T-cell (primary cell): ENCODE data around the gene CFDP1. TPM values are rescaled to one million over a fixed set of nuclear protein-coding genes. Genes with fewer than 3 reads are reported as not detected.

Source experiments
- ATAC-seq, 4 experiments: fragments of 200-7000 bp in 3 of 4; fragments of 150-1000 bp in 1 of 4; cut with Tn5 transposase; replicated peaks in 1 of 4; 1 replicate in 3 of 4; 2 replicates in 1 of 4; pipeline ENCODE4 v1.10.0; 2021; ENCODE audit warnings: moderate library complexity in 3 of 4, mild to moderate bottlenecking in 2 of 4, moderate number of reproducible peaks in 1 of 4
- CTCF ChIA-PET, 2 donors: fragments of 300-600 bp; sonication (Branson Sonifier 250); formaldehyde crosslinking; loops; one replicate each; lab custom pipeline; 2022; ENCODE audit warnings: antibody characterized with exemption in 2 of 2; lab: Charles Lee
- POLR2A ChIA-PET, 2 donors: fragments of 300-600 bp; sonication (Branson Sonifier 250); formaldehyde crosslinking; loops; one replicate each; lab custom pipeline; 2022; ENCODE audit warnings: antibody characterized with exemption in 2 of 2; lab: Charles Lee
- DNase-seq, 35 experiments: peaks; one replicate each; pipeline versions ENCODE4 v3.0.0 to v3.0.0-alpha.2; 2013 to 2023
- H3K27ac ChIP-seq: one replicate; pipeline ENCODE4 v1.5.1; 2013; ENCODE audit warnings: low read length
- H3K27me3 ChIP-seq, 2 experiments: replicated peaks in 1 of 2; 1 replicate in 1 of 2; 2 replicates in 1 of 2; pipeline versions ENCODE4 v1.6.1 to v1.7.0; 2013; ENCODE audit warnings: low read length in 1 of 2, mixed read lengths in 1 of 2; ENCODE audit not compliant: control insufficient read depth in 2 of 2, insufficient read depth in 2 of 2; ENCODE audit errors: extremely low read depth in 1 of 2
- H3K36me3 ChIP-seq, 2 donors: 1 replicate in 1 of 2; 2 replicates in 1 of 2; pipeline versions ENCODE4 v1.6.1 to v1.7.0; 2013; ENCODE audit warnings: low read length in 1 of 2; ENCODE audit not compliant: control insufficient read depth in 2 of 2, insufficient read depth in 1 of 2; ENCODE audit errors: extremely low read depth in 1 of 2
- H3K4me1 ChIP-seq, 2 experiments: 1 replicate in 1 of 2; 2 replicates in 1 of 2; pipeline versions ENCODE4 v1.6.1 to v1.7.0; 2013; ENCODE audit warnings: low read length in 2 of 2, mixed read lengths in 1 of 2; ENCODE audit not compliant: insufficient read depth in 2 of 2, control insufficient read depth in 1 of 2; ENCODE audit errors: extremely low read depth in 1 of 2
- H3K4me3 ChIP-seq, 2 donors: 1 replicate in 1 of 2; 2 replicates in 1 of 2; pipeline versions ENCODE4 v1.5.1 to v1.7.0; 2013; ENCODE audit warnings: mild to moderate bottlenecking in 2 of 2, low read length in 1 of 2, moderate library complexity in 1 of 2; ENCODE audit not compliant: control insufficient read depth in 1 of 2; ENCODE audit errors: extremely low read depth in 1 of 2
- H3K9me3 ChIP-seq: 2 replicates; pipeline ENCODE4 v1.7.0; 2013
- H3K27ac Mint-ChIP-seq, 2 donors: one replicate each; pipeline ENCODE4 v1.8.0; 2020 to 2021; ENCODE audit warnings: mild to moderate bottlenecking in 2 of 2, mixed read lengths in 2 of 2
- H3K27me3 Mint-ChIP-seq, 2 donors: one replicate each; pipeline ENCODE4 v1.8.0; 2021 to 2022; ENCODE audit warnings: mixed read lengths in 2 of 2
- H3K36me3 Mint-ChIP-seq: one replicate; pipeline ENCODE4 v1.8.0; 2021; ENCODE audit warnings: mixed read lengths
- H3K4me1 Mint-ChIP-seq, 3 donors: one replicate each; pipeline ENCODE4 v1.8.0; 2020 to 2022; ENCODE audit warnings: mixed read lengths in 3 of 3, mild to moderate bottlenecking in 1 of 3
- H3K4me3 Mint-ChIP-seq, 3 donors: one replicate each; pipeline ENCODE4 v1.8.0; 2020 to 2022; ENCODE audit warnings: mild to moderate bottlenecking in 3 of 3, mixed read lengths in 3 of 3, moderate library complexity in 3 of 3
- H3K9me3 Mint-ChIP-seq, 3 donors: one replicate each; pipeline ENCODE4 v1.8.0; 2020 to 2022; ENCODE audit warnings: mixed read lengths in 3 of 3
- WGBS: methylation state at CpG from one replicate; pipeline ENCODE4 v1.1.5; 2013; ENCODE audit warnings: missing lambda C conversion rate; ENCODE audit not compliant: insufficient coverage; 5-methylcytosine and 5-hydroxymethylcytosine counted together
- total RNA-seq, 35 experiments: library from RNA in 6 of 35; stranded (reverse) in 6 of 35; fragments of 120-200 nt in 1 of 35; gene quantifications; one replicate each; pipeline versions ENCODE4 v1.2.1 to v1.2.4 and lab custom pipeline; 2013 to 2026

Gene CFDP1
- total RNA-seq, 5 donors from 2014 or later (not counting 1 experiment from before 2014, with no cell fraction given) = 30.8 to 36.5 (median 34.2) TPM

DNA sequence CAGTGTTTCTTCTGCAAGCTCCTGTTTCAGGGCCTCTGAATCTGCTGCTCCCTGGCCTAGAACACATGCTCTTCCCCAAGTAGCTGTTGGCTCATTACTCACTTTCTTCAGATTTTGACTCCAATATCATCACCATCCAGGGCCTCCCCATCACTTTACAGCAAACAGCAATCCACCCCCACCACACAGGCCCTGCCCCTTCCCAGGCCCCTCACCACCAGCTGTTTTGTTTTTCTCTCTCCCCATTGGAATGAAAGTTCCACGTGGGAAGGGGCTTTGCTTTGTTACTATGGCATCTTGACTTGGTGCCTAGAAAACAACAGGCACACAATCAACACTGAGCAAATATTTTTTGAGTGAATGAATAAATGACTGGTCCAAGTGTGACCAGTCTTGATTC is 27.1 kb upstream of the CFDP1 start:
- H3K27me3 ChIP-seq = no peaks in the 10 kb centered on the region
- ChIA-PET CTCF (no interaction called here), POLR2A (interaction anchor here in 1 of 2 donors (0.6 kb wide), 1 partner anchor 314 kb away, joined by 3 read pairs; no protein-coding TSS in a partner anchor)
- WGBS = no CpG with 5 or more reads among the region's 1 CpG
- H3K27me3 Mint-ChIP-seq = no peaks in the 10 kb centered on the region
- H3K27ac Mint-ChIP-seq = peak overlapping the region in 1 of 2 donors; percentile 39
- no peaks in the 10 kb centered on the region for H3K9me3 Mint-ChIP-seq
- H3K9me3 ChIP-seq = no peaks in the 10 kb centered on the region
- H3K4me1 ChIP-seq = peaks cover 9 to 41% of the 10 kb centered on the region in 2 experiments
- no peak overlapping the region for H3K27ac ChIP-seq
- no peaks in the 10 kb centered on the region for H3K36me3 ChIP-seq
- no peak for DNase-seq
- H3K4me3 Mint-ChIP-seq = peak overlapping the region in 2 of 3 donors; percentile 6 to 27
- H3K4me3 ChIP-seq = no peak overlapping the region
- peaks cover 8% of the 10 kb centered on the region for H3K36me3 Mint-ChIP-seq
- peaks cover 79 to 82% (median 80%) of the 10 kb centered on the region in 3 donors for H3K4me1 Mint-ChIP-seq
- no peak for ATAC-seq

GRCh38 chr16:75459691-75460090 is 26.4 kb upstream of the CFDP1 start:
- Mint-ChIP-seq H3K27ac (no peak overlapping the region), H3K9me3 (no peaks in the 10 kb centered on the region), H3K4me1 (peaks cover 81 to 83% (median 83%) of the 10 kb centered on the region in 3 donors), H3K4me3 (no peak overlapping the region), H3K27me3 (no peaks in the 10 kb centered on the region), H3K36me3 (peaks cover 8% of the 10 kb centered on the region)
- ATAC-seq = no peak
- CTCF ChIA-PET = interaction anchor here in 1 of 2 donors (0.5 kb wide), 1 partner anchor 9 kb away, joined by 3 read pairs; no protein-coding TSS in a partner anchor
- Histone ChIP-seq H3K27ac (no peak overlapping the region), H3K9me3 (no peaks in the 10 kb centered on the region), H3K27me3 (no peaks in the 10 kb centered on the region), H3K4me3 (no peak overlapping the region), H3K36me3 (no peaks in the 10 kb centered on the region), H3K4me1 (peaks cover 9 to 37% of the 10 kb centered on the region in 2 experiments)
- WGBS = 96% methylated on average over 4 of the region's 4 CpGs
- no peak for DNase-seq
- POLR2A ChIA-PET = no interaction called here

DNA sequence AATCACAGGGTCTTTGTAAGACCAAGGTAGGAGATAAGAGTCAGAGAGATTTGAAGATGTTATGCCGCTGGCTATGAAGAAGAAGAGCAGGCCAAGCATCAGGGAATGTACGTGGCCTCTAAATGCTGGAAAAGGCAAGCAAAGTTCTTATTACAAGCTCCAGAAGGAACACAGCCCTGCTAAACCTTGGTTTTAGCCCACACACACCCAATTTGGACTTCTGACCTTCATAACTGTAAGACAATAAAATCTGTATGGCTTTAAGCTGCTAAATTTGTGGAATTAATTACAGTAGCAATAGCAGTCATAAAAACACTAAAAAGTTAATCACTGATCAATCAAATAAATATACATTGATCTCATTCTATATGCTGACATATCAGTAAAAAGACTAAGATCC is 25.1 kb upstream of the CFDP1 start:
- no peak for ATAC-seq
- Mint-ChIP-seq H3K36me3 (peaks cover 8% of the 10 kb centered on the region), H3K27ac (no peak overlapping the region), H3K27me3 (no peaks in the 10 kb centered on the region), H3K4me3 (no peak overlapping the region), H3K9me3 (no peaks in the 10 kb centered on the region), H3K4me1 (peaks cover 89 to 91% (median 91%) of the 10 kb centered on the region in 3 donors)
- POLR2A ChIA-PET = interaction anchor here in 1 of 2 donors (0.5 kb wide), 1 partner anchor 17 kb away, joined by 4 read pairs; no protein-coding TSS in a partner anchor
- H3K27ac ChIP-seq = no peak overlapping the region
- H3K4me1 ChIP-seq = peaks cover 9 to 39% of the 10 kb centered on the region in 2 experiments
- WGBS = no CpG with 5 or more reads among the region's 2 CpGs
- no peaks in the 10 kb centered on the region for H3K36me3 ChIP-seq
- H3K9me3 ChIP-seq = no peaks in the 10 kb centered on the region
- H3K4me3 ChIP-seq = no peak overlapping the region
- CTCF ChIA-PET = interaction anchor here in 1 of 2 donors (0.6 kb wide), 1 partner anchor 78 kb away, joined by 3 read pairs; no protein-coding TSS in a partner anchor
- H3K27me3 ChIP-seq = no peaks in the 10 kb centered on the region
- no peak for DNase-seq

DNA sequence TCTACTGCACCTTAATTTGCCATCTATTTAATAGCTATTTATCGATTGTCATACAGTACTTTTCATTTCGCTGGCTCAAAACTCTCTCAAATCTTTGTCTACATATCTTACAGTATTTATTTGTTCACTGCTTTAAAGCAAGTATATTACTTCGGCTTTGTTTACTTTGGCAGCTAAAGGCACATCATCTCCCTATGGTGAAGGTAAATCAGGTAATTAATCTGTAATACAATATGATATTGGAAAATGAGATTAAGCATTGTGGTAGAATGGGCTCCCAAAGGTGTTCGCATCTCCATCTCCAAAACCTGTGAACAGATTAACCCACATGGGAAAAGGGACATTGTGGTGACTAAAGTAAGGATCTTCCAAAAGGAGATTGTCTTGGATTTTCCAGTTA is 24.7 kb upstream of the CFDP1 start:
- Histone ChIP-seq H3K36me3 (no peaks in the 10 kb centered on the region), H3K27me3 (no peaks in the 10 kb centered on the region), H3K27ac (no peak overlapping the region), H3K9me3 (no peaks in the 10 kb centered on the region), H3K4me1 (peaks cover 7 to 35% of the 10 kb centered on the region in 2 experiments), H3K4me3 (no peak overlapping the region)
- peaks cover 89 to 91% (median 91%) of the 10 kb centered on the region in 3 donors for H3K4me1 Mint-ChIP-seq
- no peak for ATAC-seq
- no peak overlapping the region for H3K4me3 Mint-ChIP-seq
- no CpG with 5 or more reads among the region's 4 CpGs for WGBS
- no peak for DNase-seq
- peaks cover 8% of the 10 kb centered on the region for H3K36me3 Mint-ChIP-seq
- POLR2A ChIA-PET = interaction anchor here in 1 of 2 donors (0.5 kb wide), 1 partner anchor 17 kb away, joined by 4 read pairs; no protein-coding TSS in a partner anchor
- H3K27ac Mint-ChIP-seq = no peak overlapping the region
- H3K27me3 Mint-ChIP-seq = no peaks in the 10 kb centered on the region
- CTCF ChIA-PET = interaction anchor here (0.6 to 0.9 kb wide), 4 partner anchors 24 to 121 kb away, joined by 3 to 4 read pairs (median 4); no protein-coding TSS in a partner anchor
- no peaks in the 10 kb centered on the region for H3K9me3 Mint-ChIP-seq

DNA sequence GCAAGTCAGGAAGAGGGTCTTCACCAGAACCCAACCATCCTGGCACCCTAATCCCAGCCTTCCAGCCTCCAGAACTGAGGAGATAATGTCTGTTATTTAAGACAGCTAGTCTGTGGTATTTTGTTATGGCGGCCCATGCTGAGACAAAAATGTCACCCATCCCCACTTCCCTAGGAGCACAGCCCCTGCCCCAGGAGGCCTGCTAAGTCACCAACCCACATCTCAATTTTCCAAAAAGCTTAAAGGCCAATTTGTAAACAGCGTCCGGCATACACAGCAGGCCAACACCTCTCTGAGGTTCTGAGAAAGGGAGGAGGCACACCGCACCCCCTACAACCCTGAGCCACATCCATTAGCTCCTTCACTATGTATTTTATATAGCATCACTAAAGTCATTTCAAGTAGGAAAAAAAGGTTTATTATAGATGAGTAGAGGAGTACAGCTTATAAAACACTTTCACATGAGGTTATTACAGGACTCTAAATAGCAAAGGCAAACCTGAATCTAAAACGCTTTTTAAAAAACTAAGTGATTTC is 24.2 kb upstream of the CFDP1 start:
- ATAC-seq = no peak
- Histone ChIP-seq H3K4me1 (peaks cover 3 to 35% of the 10 kb centered on the region in 2 experiments), H3K27me3 (no peaks in the 10 kb centered on the region), H3K9me3 (no peaks in the 10 kb centered on the region), H3K4me3 (no peak overlapping the region), H3K27ac (no peak overlapping the region), H3K36me3 (no peaks in the 10 kb centered on the region)
- Mint-ChIP-seq H3K27ac (no peak overlapping the region), H3K36me3 (peaks cover 12% of the 10 kb centered on the region), H3K4me1 (peaks cover 89 to 90% (median 89%) of the 10 kb centered on the region in 3 donors), H3K27me3 (no peaks in the 10 kb centered on the region), H3K9me3 (no peaks in the 10 kb centered on the region), H3K4me3 (no peak overlapping the region)
- ChIA-PET POLR2A (interaction anchor here in 1 of 2 donors (0.5 kb wide), 1 partner anchor 11 kb away, joined by 3 read pairs; no protein-coding TSS in a partner anchor), CTCF (interaction anchor here (0.5 to 0.9 kb wide), 5 partner anchors 24 to 121 kb away, joined by 3 to 4 read pairs (median 3); no protein-coding TSS in a partner anchor)
- no peak for DNase-seq
- 100% methylated on average over 2 of the region's 5 CpGs for WGBS

GRCh38 chr16:75456971-75457370 is 23.7 kb upstream of the CFDP1 start:
- H3K4me3 Mint-ChIP-seq = no peak overlapping the region
- peak overlapping the region in 1 of 2 donors; percentile 61 for H3K27ac Mint-ChIP-seq
- no peak overlapping the region for H3K27ac ChIP-seq
- ChIA-PET CTCF (interaction anchor here (0.5 to 0.9 kb wide), 2 partner anchors 23 to 70 kb away, joined by 3 to 4 read pairs; no protein-coding TSS in a partner anchor), POLR2A (no interaction called here)
- H3K4me1 Mint-ChIP-seq = peaks cover 83 to 85% (median 84%) of the 10 kb centered on the region in 3 donors
- peaks cover 3 to 32% of the 10 kb centered on the region in 2 experiments for H3K4me1 ChIP-seq
- no peak overlapping the region for H3K4me3 ChIP-seq
- H3K9me3 Mint-ChIP-seq = no peaks in the 10 kb centered on the region
- H3K27me3 ChIP-seq = no peaks in the 10 kb centered on the region
- 100% methylated on average over 1 of the region's 1 CpG for WGBS
- no peaks in the 10 kb centered on the region for H3K36me3 ChIP-seq
- H3K36me3 Mint-ChIP-seq = peaks cover 13% of the 10 kb centered on the region
- no peak for ATAC-seq
- no peaks in the 10 kb centered on the region for H3K27me3 Mint-ChIP-seq
- no peaks in the 10 kb centered on the region for H3K9me3 ChIP-seq
- DNase-seq = no peak
